ENCODE measurements around the gene PTPN23.

The PTPN23 gene

GRCh38 chr3:47421741-47422649, 41.2 kb downstream of the PTPN23 start:
- no peak for DNase-seq

GRCh38 chr3:47422743-47423142, 41.9 kb downstream of the PTPN23 start:
- no peak for DNase-seq

GRCh38 chr3:47423548-47424145, 42.8 kb downstream of the PTPN23 start:
- DNase-seq, result no peak

GRCh38 chr3:47424434-47425382, 43.9 kb downstream of the PTPN23 start:
- DNase-seq, result no peak

- no peak for DNase-seq
These were observed 44.6 kb downstream of the PTPN23 start for GRCh38 chr3:47425383-47425778.

GRCh38 chr3:47425959-47426358, 45.1 kb downstream of the PTPN23 start:
- no peak for DNase-seq

GRCh38 chr3:47427866-47428265, 47.0 kb downstream of the PTPN23 start:
- DNase-seq, result no peak

- DNase-seq, result no peak
These were observed 47.8 kb downstream of the PTPN23 start for GRCh38 chr3:47428662-47429061.

- DNase-seq, result no peak
These were observed 48.9 kb downstream of the PTPN23 start for GRCh38 chr3:47429476-47430270.

- DNase-seq, result no peak
These were observed 49.8 kb downstream of the PTPN23 start for GRCh38 chr3:47430606-47431005.

- no peak for DNase-seq
These were observed 50.4 kb downstream of the PTPN23 start for GRCh38 chr3:47431225-47431624.

GRCh38 chr3:47432673-47433072, 51.9 kb downstream of the PTPN23 start:
- DNase-seq, result no peak

- no peak for DNase-seq
These were observed 53.0 kb downstream of the PTPN23 start for GRCh38 chr3:47433796-47434195.

GRCh38 chr3:47434849-47435248, 54.0 kb downstream of the PTPN23 start:
- DNase-seq, result no peak

- DNase-seq, result no peak
These were observed 55.4 kb downstream of the PTPN23 start for GRCh38 chr3:47436180-47436579.

- DNase-seq, result no peak
These were observed 59.3 kb downstream of the PTPN23 start for GRCh38 chr3:47440131-47440530.

GRCh38 chr3:47441796-47442551, 61.2 kb downstream of the PTPN23 start:
- DNase-seq, result no peak

- DNase-seq, result no peak
These were observed 62.8 kb downstream of the PTPN23 start for GRCh38 chr3:47443611-47443995.

- DNase-seq, result no peak
These were observed 63.3 kb downstream of the PTPN23 start for GRCh38 chr3:47444103-47444502.

- DNase-seq, result no peak
These were observed 71.8 kb downstream of the PTPN23 start for GRCh38 chr3:47452453-47453215.

Data from NCI-H1092 (cell line).